H1 (cell line): ENCODE data around the gene SLX9. TPM values are rescaled to one million over a fixed set of nuclear protein-coding genes. Genes with fewer than 3 reads are reported as not detected.

Experiments used
- CTCF ChIA-PET: fragments of 300-600 bp; sonication (Branson Sonifier 250); formaldehyde crosslinking; loops from one replicate; lab custom pipeline; 2021; ENCODE audit not compliant: partially characterized antibody; lab: Charles Lee
- POLR2A ChIA-PET: fragments of 300-600 bp; sonication (Branson Sonifier 250); formaldehyde crosslinking; loops from one replicate; lab custom pipeline; 2021; ENCODE audit warnings: inconsistent platforms; ENCODE audit not compliant: partially characterized antibody; lab: Charles Lee
- DNase-seq, 2 experiments: peaks; one replicate each; pipeline versions ENCODE4 v3.0.0 to v3.0.0-alpha.2; 2010 to 2022; ENCODE audit warnings: low spot score in 2 of 2, low read depth in 1 of 2, mixed read lengths in 1 of 2
- FAIRE-seq: peaks from 2 replicates; lab custom pipeline; 2011; peaks lifted over from hg19 to GRCh38; lab: Jason Lieb, UNC
- H2AFZ ChIP-seq: 2 replicates; pipeline ENCODE4 v1.8.1; 2012; ENCODE audit warnings: low read length, inconsistent platforms
- H2AK5ac ChIP-seq: 2 replicates; pipeline ENCODE4 v1.6.1; 2013; ENCODE audit warnings: low read depth, low read length
- H2BK120ac ChIP-seq: replicated peaks from 2 replicates; pipeline ENCODE3; 2013; ENCODE audit warnings: low read depth, low read length, inconsistent platforms
- H2BK12ac ChIP-seq: 2 replicates; pipeline ENCODE4 v1.6.1; 2013; ENCODE audit warnings: low read depth, low read length
- H2BK15ac ChIP-seq: 2 replicates; pipeline ENCODE4 v1.6.1; 2013; ENCODE audit warnings: low read length
- H2BK20ac ChIP-seq: 2 replicates; pipeline ENCODE4 v1.6.1; 2013; ENCODE audit warnings: low read length
- H2BK5ac ChIP-seq: 2 replicates; pipeline ENCODE4 v1.6.1; 2013; ENCODE audit warnings: low read depth, low read length
- H3K14ac ChIP-seq: 2 replicates; pipeline ENCODE4 v1.6.1; 2013; ENCODE audit warnings: inconsistent platforms; ENCODE audit not compliant: insufficient read length
- H3K18ac ChIP-seq: 2 replicates; pipeline ENCODE4 v1.6.1; 2013; ENCODE audit warnings: low read length; ENCODE audit errors: extremely low read depth
- H3K23ac ChIP-seq: 2 replicates; pipeline ENCODE4 v1.6.1; 2013; ENCODE audit warnings: inconsistent platforms; ENCODE audit not compliant: insufficient read length
- H3K23me2 ChIP-seq: 2 replicates; pipeline ENCODE4 v1.6.1; 2013; ENCODE audit warnings: low read depth, low read length
- H3K27ac ChIP-seq: 2 replicates; pipeline ENCODE4 v1.6.1; 2011; ENCODE audit warnings: low read depth, low read length, inconsistent platforms
- H3K27me3 ChIP-seq, 4 experiments: replicated peaks in 1 of 4; 1 replicate in 1 of 4; 2 replicates in 3 of 4; pipeline versions ENCODE4 v1.6.1 to v1.8.1; 2011 to 2013; ENCODE audit warnings: low read length in 3 of 4, mild to moderate bottlenecking in 3 of 4, inconsistent platforms in 2 of 4, mixed read lengths in 2 of 4, moderate library complexity in 1 of 4; ENCODE audit not compliant: control insufficient read depth in 3 of 4, insufficient read depth in 3 of 4; ENCODE audit errors: extremely low read depth in 1 of 4
- H3K36me3 ChIP-seq, 4 experiments: 2 replicates each; pipeline versions ENCODE4 v1.6.1 to v1.8.1; 2011 to 2013; ENCODE audit warnings: mild to moderate bottlenecking in 4 of 4, low read length in 3 of 4, moderate library complexity in 2 of 4, control low read depth in 1 of 4, inconsistent platforms in 1 of 4; ENCODE audit not compliant: insufficient read depth in 4 of 4, control insufficient read depth in 2 of 4
- H3K4ac ChIP-seq: replicated peaks from 2 replicates; pipeline ENCODE3; 2013; ENCODE audit warnings: low read length, low read depth, mixed read lengths, inconsistent platforms; ENCODE audit not compliant: insufficient read length
- H3K4me1 ChIP-seq, 4 experiments: replicated peaks in 1 of 4; 1 replicate in 1 of 4; 2 replicates in 3 of 4; pipeline versions ENCODE4 v1.6.1 to v1.8.1; 2011 to 2013; ENCODE audit warnings: low read length in 3 of 4, inconsistent platforms in 2 of 4, mixed read lengths in 1 of 4; ENCODE audit not compliant: insufficient read depth in 4 of 4, control insufficient read depth in 3 of 4
- H3K4me2 ChIP-seq, 2 experiments: 2 replicates each; pipeline versions ENCODE4 v1.6.1 to v1.8.1; 2011 to 2013; ENCODE audit warnings: low read depth in 2 of 2, low read length in 2 of 2, control low read depth in 1 of 2, inconsistent platforms in 1 of 2, mild to moderate bottlenecking in 1 of 2; ENCODE audit not compliant: insufficient read depth in 1 of 2
- H3K4me3 ChIP-seq, 4 experiments: fragments of 200-600, 300-600 bp in 1 of 4; sonication (generic), shearing (Covaris generic), sonication (Bioruptor Twin) in 1 of 4; 2 replicates each; pipeline versions ENCODE4 v1.5.1 to v1.8.1; 2011 to 2016; ENCODE audit warnings: low read length in 4 of 4, low read depth in 3 of 4, control low read depth in 2 of 4, inconsistent platforms in 2 of 4, mild to moderate bottlenecking in 2 of 4, mixed read lengths in 1 of 4, moderate library complexity in 1 of 4; ENCODE audit not compliant: insufficient read depth in 2 of 4; ENCODE audit errors: extremely low read depth in 1 of 4
- H3K56ac ChIP-seq: replicated peaks from 2 replicates; pipeline ENCODE3; 2013; ENCODE audit warnings: low read depth, mild to moderate bottlenecking, mixed read lengths, low read length, inconsistent platforms; ENCODE audit not compliant: insufficient read length
- H3K79me1 ChIP-seq: 2 replicates; pipeline ENCODE4 v1.6.1; 2013; ENCODE audit warnings: low read depth, low read length, control low read depth
- H3K79me2 ChIP-seq, 2 experiments: 2 replicates each; pipeline versions ENCODE4 v1.6.1 to v1.8.1; 2012 to 2013; ENCODE audit warnings: low read length in 2 of 2, mild to moderate bottlenecking in 2 of 2, inconsistent platforms in 1 of 2; ENCODE audit not compliant: insufficient read depth in 2 of 2, control insufficient read depth in 1 of 2
- H3K9ac ChIP-seq, 4 experiments: replicated peaks in 1 of 4; 1 replicate in 1 of 4; 2 replicates in 3 of 4; pipeline versions ENCODE4 v1.6.1 to v1.8.1; 2011 to 2013; ENCODE audit warnings: low read depth in 3 of 4, low read length in 3 of 4, control low read depth in 2 of 4, mild to moderate bottlenecking in 2 of 4, moderate library complexity in 2 of 4, inconsistent platforms in 1 of 4; ENCODE audit errors: extremely low read depth in 1 of 4
- H3K9me3 ChIP-seq, 2 experiments: 2 replicates each; pipeline versions ENCODE4 v1.6.1 to v1.8.1; 2012 to 2013; ENCODE audit warnings: mild to moderate bottlenecking in 2 of 2, moderate library complexity in 2 of 2, control low read depth in 1 of 2, inconsistent platforms in 1 of 2, low read depth in 1 of 2, low read length in 1 of 2, mixed read lengths in 1 of 2; ENCODE audit not compliant: insufficient read depth in 2 of 2
- H4K20me1 ChIP-seq, 2 experiments: replicated peaks in 1 of 2; 2 replicates each; pipeline versions ENCODE3 to v1.8.1; 2011 to 2013; ENCODE audit warnings: inconsistent platforms in 2 of 2, low read length in 2 of 2, mild to moderate bottlenecking in 1 of 2; ENCODE audit not compliant: insufficient read depth in 2 of 2, control insufficient read depth in 1 of 2
- H4K5ac ChIP-seq: 2 replicates; pipeline ENCODE4 v1.6.1; 2013; ENCODE audit warnings: low read length, low read depth, mixed read lengths, inconsistent platforms; ENCODE audit not compliant: insufficient read length
- H4K8ac ChIP-seq: 2 replicates; pipeline ENCODE4 v1.8.0; 2013; ENCODE audit warnings: mild to moderate bottlenecking, moderate library complexity, low read length, inconsistent platforms; ENCODE audit not compliant: insufficient read depth; ENCODE audit errors: extremely low read depth
- H4K91ac ChIP-seq: replicated peaks from 2 replicates; pipeline ENCODE3; 2013; ENCODE audit warnings: low read length, mixed read lengths, inconsistent platforms; ENCODE audit not compliant: insufficient read length
- CREB1 ChIP-seq: IDR thresholded peaks from 2 replicates; pipeline ENCODE4 v1.6.1; 2012; ENCODE audit warnings: inconsistent platforms
- WGBS, 2 experiments: shearing (Covaris generic) in 1 of 2; methylation state at CpG; one replicate each; pipeline versions ENCODE4 v1.1.6 to v1.1.7; 2013 to 2015; ENCODE audit warnings: low lambda C conversion rate in 2 of 2, mixed read lengths in 2 of 2, inconsistent platforms in 1 of 2, low coverage in 1 of 2, missing lambda C conversion rate in 1 of 2; ENCODE audit not compliant: insufficient replicate concordance in 2 of 2, insufficient coverage in 1 of 2, insufficient read length in 1 of 2; ENCODE audit errors: extremely low coverage in 1 of 2, missing lambda C conversion rate in 1 of 2; 5-methylcytosine and 5-hydroxymethylcytosine counted together
- polyA plus RNA-seq, 7 experiments: library from polyadenylated mRNA; depleted of rRNA in 3 of 7; stranded (reverse) in 5 of 7; unstranded in 2 of 7; fragments of >200 nt in 5 of 7; fragments of 200-250 nt in 2 of 7; gene quantifications; 1 replicate in 5 of 7; 2 replicates in 1 of 7; 4 replicates in 1 of 7; pipeline versions ENCODE4 v1.2.1 to v1.2.3, GENCODE V29; 2011 to 2013; ENCODE audit warnings: missing spikeins in 2 of 7, mixed read lengths in 2 of 7
- total RNA-seq: library from RNA; stranded (reverse); fragmentation: NEBNext Ultra II Directional; extraction: Animal tissue kit (Norgen Biotek cat#: 25700); gene quantifications from 2 replicates; pipeline ENCODE4 v1.2.1, GENCODE V29; 2021

The SLX9 gene
- total and polyA plus RNA-seq, 2 of the 8 experiments (the other 6 are each of a cell fraction or from before 2014, with no cell fraction given), result 17.7 to 57.3 TPM

GRCh38 chr21:44951186-44951915 lies 11.5 kb downstream of the SLX9 start:
- H3K56ac ChIP-seq, result no peak overlapping the region
- peak overlapping the region; percentile 78 for H3K4ac ChIP-seq
- no peak overlapping the region for H4K5ac ChIP-seq
- no peak overlapping the region for H2BK12ac ChIP-seq
- no peak overlapping the region for H3K4me3 ChIP-seq
- H3K79me2 ChIP-seq, result peaks cover 5 to 73% of the 10 kb centered on the region in 2 experiments; a peak in 3 of 4 replicates
- 0 out of 2 replicates have a peak overlapping the region, but pooled peaks have one; percentile 18 for H2BK5ac ChIP-seq
- no peak overlapping the region for H3K27ac ChIP-seq
- no peak overlapping the region for H3K4me2 ChIP-seq
- H3K18ac ChIP-seq, result no peak overlapping the region
- H2BK120ac ChIP-seq, result no peak overlapping the region
- no peak overlapping the region for H4K91ac ChIP-seq
- H2BK15ac ChIP-seq, result no peak overlapping the region
- no peak overlapping the region for H2AK5ac ChIP-seq
- H4K8ac ChIP-seq, result 0 out of 2 replicates have a peak overlapping the region, but pooled peaks have one; percentile 79
- no peaks in the 10 kb centered on the region for H3K27me3 ChIP-seq
- no peak overlapping the region for H3K23ac ChIP-seq
- no peak overlapping the region for H2AFZ ChIP-seq
- ChIA-PET POLR2A (interaction anchor here (1.1 kb wide), 1 partner anchor 40 kb away, joined by 3 read pairs; no protein-coding TSS in a partner anchor), CTCF (interaction anchor here (0.5 to 5.7 kb wide), 10 partner anchors 14 to 186 kb away, joined by 3 to 29 read pairs (median 4); no protein-coding TSS in a partner anchor)
- no peak overlapping the region for H3K14ac ChIP-seq
- peaks cover 34 to 61% of the 10 kb centered on the region in 2 experiments for H4K20me1 ChIP-seq
- FAIRE-seq (no peak), DNase-seq (no peak)
- no peaks in the 10 kb centered on the region; a peak in 1 of 7 replicates for H3K4me1 ChIP-seq
- H3K9me3 ChIP-seq, result no peaks in the 10 kb centered on the region
- no peak overlapping the region for H3K9ac ChIP-seq
- 97% methylated on average over 31 of the region's 31 CpGs; no CpG with 5 or more reads in 1 of the 2 experiments for WGBS, 2 experiments
- H2BK20ac ChIP-seq, result no peak overlapping the region
- H3K79me1 ChIP-seq, result peaks cover 26% of the 10 kb centered on the region
- H3K36me3 ChIP-seq, result peaks cover 3 to 10% (median 8%) of the 10 kb centered on the region in 4 experiments; a peak in 5 of 8 replicates
- no peaks in the 10 kb centered on the region for H3K23me2 ChIP-seq
- TF ChIP-seq CREB1, result no peak
